Activated gamma-delta T cell treated with Interleukin-2 at 50 U/mL for 16 hours (primary cell): ENCODE measurements around the gene SLC1A4.
A peak's percentile ranks its signal among the peaks of the same experiment; 100 is the strongest.
"Not testable (repeated sequence)": the region's sequence is repeated elsewhere in the genome, so short reads cannot be mapped to it uniquely, and the experiment has no call there.

ENCODE experiments used
- DNase-seq: peaks from one replicate; pipeline ENCODE4 v3.0.0-alpha.2; 2020

Gene SLC1A4

GRCh38 chr2:64966017-64966416 is 23.2 kb upstream of the SLC1A4 start:
- DNase-seq, result no peak

- DNase-seq, result no peak
These were observed 22.4 kb upstream of the SLC1A4 start for GRCh38 chr2:64966839-64967238.

GRCh38 chr2:64967601-64968000 is 21.6 kb upstream of the SLC1A4 start:
- no peak for DNase-seq

- DNase-seq, result not testable (repeated sequence)
These were observed 20.1 kb upstream of the SLC1A4 start for GRCh38 chr2:64969086-64969485.

GRCh38 chr2:64970495-64970894 is 18.7 kb upstream of the SLC1A4 start:
- no peak for DNase-seq

- DNase-seq, result no peak
These were observed 16.8 kb upstream of the SLC1A4 start for GRCh38 chr2:64972426-64972825.

GRCh38 chr2:64972876-64973275 is 16.3 kb upstream of the SLC1A4 start:
- DNase-seq, result no peak

GRCh38 chr2:64975232-64975821 is 13.9 kb upstream of the SLC1A4 start:
- no peak for DNase-seq

GRCh38 chr2:64976276-64976675 is 12.9 kb upstream of the SLC1A4 start:
- no peak for DNase-seq

- DNase-seq, result no peak
These were observed 10.5 kb upstream of the SLC1A4 start for GRCh38 chr2:64978514-64979268.

- DNase-seq, result no peak
These were observed 9.5 kb upstream of the SLC1A4 start for GRCh38 chr2:64979744-64980143.

- DNase-seq, result no peak
These were observed 9.0 kb upstream of the SLC1A4 start for GRCh38 chr2:64980183-64980582.

- DNase-seq, result no peak
These were observed 6.8 kb upstream of the SLC1A4 start for GRCh38 chr2:64982311-64982857.

- no peak for DNase-seq
These were observed 6.3 kb upstream of the SLC1A4 start for GRCh38 chr2:64982932-64983331.

GRCh38 chr2:64985447-64985846 is 3.8 kb upstream of the SLC1A4 start:
- no peak for DNase-seq

GRCh38 chr2:64987001-64987955 is 1.9 kb upstream of the SLC1A4 start:
- no peak for DNase-seq

GRCh38 chr2:64987956-64988419 is 1.2 kb upstream of the SLC1A4 start:
- DNase-seq, result no peak

- peak; percentile 48 for DNase-seq
These were observed 626 bp upstream of the SLC1A4 start for GRCh38 chr2:64988420-64989125.

GRCh38 chr2:64989982-64990614 is 899 bp downstream of the SLC1A4 start:
- no peak for DNase-seq

- DNase-seq, result no peak
These were observed 1.7 kb downstream of the SLC1A4 start for GRCh38 chr2:64990876-64991275.

- no peak for DNase-seq
These were observed 3.0 kb downstream of the SLC1A4 start for GRCh38 chr2:64992218-64992617.

- DNase-seq, result no peak
These were observed 3.8 kb downstream of the SLC1A4 start for GRCh38 chr2:64992990-64993389.
